ENCODE measurements around the gene UCK2. TPM values are rescaled to one million over a fixed set of nuclear protein-coding genes. Genes with fewer than 3 reads are reported as not detected.
A peak's percentile ranks its signal among the peaks of the same experiment; 100 is the strongest.

The UCK2 gene
- total and polyA plus RNA-seq, 10 of the 15 experiments (the other 5 are each of a cell fraction or from before 2014, with no cell fraction given): 55.3 to 106 (median 84.9) TPM

DNA sequence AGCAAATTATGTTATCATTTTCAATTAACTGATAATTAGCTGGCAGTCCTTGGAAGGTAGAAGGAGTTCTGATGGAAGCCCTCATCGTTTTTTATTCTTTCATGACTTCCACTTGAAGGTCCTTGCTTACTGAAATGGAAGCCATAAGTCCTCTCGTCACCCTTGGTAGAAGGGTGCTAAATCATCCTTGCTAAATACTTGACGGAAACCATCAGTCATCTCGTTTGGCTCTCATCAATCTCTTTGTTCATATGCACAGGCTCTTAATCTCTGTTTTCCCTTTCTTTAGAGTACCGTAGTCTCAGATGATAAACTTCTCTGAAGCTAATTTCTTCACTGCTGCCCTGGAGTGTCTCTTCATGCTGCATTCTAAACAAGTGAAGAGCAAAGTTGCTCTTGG lies 34.5 kb downstream of the UCK2 start:
- WGBS (ENCODE audit: insufficient coverage, insufficient replicate concordance, low lambda C conversion rate, missing lambda C conversion rate): 94% methylated on average over 5 of the region's 5 CpGs
- FAIRE-seq: no peak
- CTCF ChIA-PET: interaction anchor here (1.6 to 1.8 kb wide), 2 partner anchors 10 to 92 kb away, joined by 3 to 5 read pairs; no protein-coding TSS in a partner anchor
- Histone ChIP-seq H3K27ac (ENCODE audit: control insufficient read depth, insufficient read depth) (peak overlapping the region; percentile 27; the same call in 1 of the 2 replicates), H3K4me1 (ENCODE audit: control insufficient read depth, insufficient read depth, low read length) (peaks cover 26% of the 10 kb centered on the region), H4K20me1 (ENCODE audit: control insufficient read depth, insufficient read depth) (no peaks in the 10 kb centered on the region), H3K36me3 (ENCODE audit: control insufficient read depth in 2 of 2, insufficient read depth in 2 of 2, low read length in 1 of 2) (peaks cover 4 to 5% of the 10 kb centered on the region in 2 experiments; a peak in 3 of 4 replicates), H3K79me2 (ENCODE audit: control insufficient read depth, insufficient read depth, low read length) (peaks cover 79% of the 10 kb centered on the region), H3K9me3 (replicated peaks; ENCODE audit: control insufficient read depth, insufficient read depth, low read length) (no peaks in the 10 kb centered on the region), H2AFZ (ENCODE audit: control insufficient read depth, low read depth, low read length) (no peak overlapping the region), H3K4me2 (ENCODE audit: control insufficient read depth, insufficient read depth) (no peak overlapping the region; the same call in 1 of the 2 replicates), H3K27me3 (replicated peaks in 1 of 2; ENCODE audit: control insufficient read depth in 2 of 2, insufficient read depth in 2 of 2, low read length in 1 of 2) (no peaks in the 10 kb centered on the region), H3K9ac (ENCODE audit: control insufficient read depth, insufficient read depth, low read length) (no peak overlapping the region), H3K4me3 (no peak overlapping the region)
- in situ Hi-C loops (cut with MboI) (no loop called here), intact Hi-C loops (cut with micrococcal nuclease; ENCODE audit: unreplicated experiment) (no loop called here)
- DNase-seq (ENCODE audit: low read depth, low spot score): no peak
- POLR2A ChIA-PET: interaction anchor here (1.4 to 1.8 kb wide), 2 partner anchors 12 to 20 kb away, joined by 3 to 7 read pairs; no protein-coding TSS in a partner anchor
- TF ChIP-seq, protein P1, sequence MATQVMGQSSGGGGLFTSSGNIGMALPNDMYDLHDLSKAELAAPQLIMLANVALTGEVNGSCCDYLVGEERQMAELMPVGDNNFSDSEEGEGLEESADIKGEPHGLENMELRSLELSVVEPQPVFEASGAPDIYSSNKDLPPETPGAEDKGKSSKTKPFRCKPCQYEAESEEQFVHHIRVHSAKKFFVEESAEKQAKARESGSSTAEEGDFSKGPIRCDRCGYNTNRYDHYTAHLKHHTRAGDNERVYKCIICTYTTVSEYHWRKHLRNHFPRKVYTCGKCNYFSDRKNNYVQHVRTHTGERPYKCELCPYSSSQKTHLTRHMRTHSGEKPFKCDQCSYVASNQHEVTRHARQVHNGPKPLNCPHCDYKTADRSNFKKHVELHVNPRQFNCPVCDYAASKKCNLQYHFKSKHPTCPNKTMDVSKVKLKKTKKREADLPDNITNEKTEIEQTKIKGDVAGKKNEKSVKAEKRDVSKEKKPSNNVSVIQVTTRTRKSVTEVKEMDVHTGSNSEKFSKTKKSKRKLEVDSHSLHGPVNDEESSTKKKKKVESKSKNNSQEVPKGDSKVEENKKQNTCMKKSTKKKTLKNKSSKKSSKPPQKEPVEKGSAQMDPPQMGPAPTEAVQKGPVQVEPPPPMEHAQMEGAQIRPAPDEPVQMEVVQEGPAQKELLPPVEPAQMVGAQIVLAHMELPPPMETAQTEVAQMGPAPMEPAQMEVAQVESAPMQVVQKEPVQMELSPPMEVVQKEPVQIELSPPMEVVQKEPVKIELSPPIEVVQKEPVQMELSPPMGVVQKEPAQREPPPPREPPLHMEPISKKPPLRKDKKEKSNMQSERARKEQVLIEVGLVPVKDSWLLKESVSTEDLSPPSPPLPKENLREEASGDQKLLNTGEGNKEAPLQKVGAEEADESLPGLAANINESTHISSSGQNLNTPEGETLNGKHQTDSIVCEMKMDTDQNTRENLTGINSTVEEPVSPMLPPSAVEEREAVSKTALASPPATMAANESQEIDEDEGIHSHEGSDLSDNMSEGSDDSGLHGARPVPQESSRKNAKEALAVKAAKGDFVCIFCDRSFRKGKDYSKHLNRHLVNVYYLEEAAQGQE (IDR thresholded peaks at IDR 0.05; ENCODE audit: low read depth, low read length): no peak
- ATAC-seq: no peak
- SMC1A ChIA-PET (ENCODE audit: uncharacterized antibody, unreplicated experiment): interaction anchor here (0.6 to 3.5 kb wide), 6 partner anchors 11 to 48 kb away, joined by 3 to 21 read pairs (median 9); no protein-coding TSS in a partner anchor
- no TSS peak for BruUV-seq (replicated peaks)
- RAD21 ChIA-PET (ENCODE audit: unreplicated experiment): interaction anchor here (1.1 to 3.0 kb wide), 2 partner anchors 9 to 33 kb away, joined by 3 to 10 read pairs; no protein-coding TSS in a partner anchor
